ENCODE data around the gene SLC4A2. TPM values are rescaled to one million over a fixed set of nuclear protein-coding genes. Genes with fewer than 3 reads are reported as not detected.

Gene SLC4A2
- polyA plus RNA-seq, 2 donors = 35.7 to 45.5 TPM

- Histone ChIP-seq H3K27me3 (ENCODE audit: control insufficient read depth in 1 of 2, insufficient read depth in 2 of 2, low read length in 2 of 2) (no peaks in the 10 kb centered on the region), H3K4me3 (ENCODE audit: low read depth in 1 of 2, low read length in 2 of 2) (no peak overlapping the region), H3K36me3 (ENCODE audit: control insufficient read depth in 2 of 2, insufficient read depth in 2 of 2, low read length in 1 of 2) (no peaks in the 10 kb centered on the region), H3K27ac (ENCODE audit: low read depth in 2 of 2, low read length in 1 of 2) (peak overlapping the region; percentile 75 to 84), H3K9me3 (ENCODE audit: control insufficient read depth in 2 of 2, insufficient read depth in 1 of 2, low read depth in 1 of 2, low read length in 1 of 2) (no peaks in the 10 kb centered on the region), H3K4me1 (ENCODE audit: control insufficient read depth in 2 of 2, insufficient read depth in 2 of 2, low read length in 1 of 2) (peaks cover 10 to 15% of the 10 kb centered on the region in 2 donors)
- 72 to 76% methylated on average over 20 to 22 of the region's 22 CpGs for WGBS, 2 donors
Observed at GRCh38 chr7:151089893-151090730, 30.7 kb downstream of the SLC4A2 start.

GRCh38 chr7:151091003-151091402 lies 31.6 kb downstream of the SLC4A2 start:
- Histone ChIP-seq H3K9me3 (ENCODE audit: control insufficient read depth in 2 of 2, insufficient read depth in 1 of 2, low read depth in 1 of 2, low read length in 1 of 2) (no peaks in the 10 kb centered on the region), H3K36me3 (ENCODE audit: control insufficient read depth in 2 of 2, insufficient read depth in 2 of 2, low read length in 1 of 2) (no peaks in the 10 kb centered on the region), H3K4me3 (ENCODE audit: low read depth in 1 of 2, low read length in 2 of 2) (no peak overlapping the region), H3K27me3 (ENCODE audit: control insufficient read depth in 1 of 2, insufficient read depth in 2 of 2, low read length in 2 of 2) (no peaks in the 10 kb centered on the region), H3K4me1 (ENCODE audit: control insufficient read depth in 2 of 2, insufficient read depth in 2 of 2, low read length in 1 of 2) (peaks cover 10 to 17% of the 10 kb centered on the region in 2 donors), H3K27ac (ENCODE audit: low read depth in 2 of 2, low read length in 1 of 2) (no peak overlapping the region)
- 86 to 88% methylated on average over 7 of the region's 7 CpGs for WGBS, 2 donors

- no peaks in the 10 kb centered on the region for H3K9me3 ChIP-seq (ENCODE audit: control insufficient read depth in 2 of 2, insufficient read depth in 1 of 2, low read depth in 1 of 2, low read length in 1 of 2)
- H3K27ac ChIP-seq (ENCODE audit: low read depth in 2 of 2, low read length in 1 of 2) = no peak overlapping the region
- no peaks in the 10 kb centered on the region for H3K36me3 ChIP-seq (ENCODE audit: control insufficient read depth in 2 of 2, insufficient read depth in 2 of 2, low read length in 1 of 2)
- no peaks in the 10 kb centered on the region for H3K27me3 ChIP-seq (ENCODE audit: control insufficient read depth in 1 of 2, insufficient read depth in 2 of 2, low read length in 2 of 2)
- H3K4me1 ChIP-seq (ENCODE audit: control insufficient read depth in 2 of 2, insufficient read depth in 2 of 2, low read length in 1 of 2) = peaks cover 10 to 18% of the 10 kb centered on the region in 2 donors
- no peak overlapping the region for H3K4me3 ChIP-seq (ENCODE audit: low read depth in 1 of 2, low read length in 2 of 2)
- 53 to 60% methylated on average over 6 of the region's 6 CpGs for WGBS, 2 donors
Observed at GRCh38 chr7:151091431-151091830, 32.0 kb downstream of the SLC4A2 start.

GRCh38 chr7:151091988-151092387 lies 32.6 kb downstream of the SLC4A2 start:
- Histone ChIP-seq H3K27me3 (ENCODE audit: control insufficient read depth in 1 of 2, insufficient read depth in 2 of 2, low read length in 2 of 2) (no peaks in the 10 kb centered on the region), H3K9me3 (ENCODE audit: control insufficient read depth in 2 of 2, insufficient read depth in 1 of 2, low read depth in 1 of 2, low read length in 1 of 2) (no peaks in the 10 kb centered on the region), H3K27ac (ENCODE audit: low read depth in 2 of 2, low read length in 1 of 2) (no peak overlapping the region), H3K36me3 (ENCODE audit: control insufficient read depth in 2 of 2, insufficient read depth in 2 of 2, low read length in 1 of 2) (no peaks in the 10 kb centered on the region), H3K4me3 (ENCODE audit: low read depth in 1 of 2, low read length in 2 of 2) (no peak overlapping the region), H3K4me1 (ENCODE audit: control insufficient read depth in 2 of 2, insufficient read depth in 2 of 2, low read length in 1 of 2) (peaks cover 10 to 18% of the 10 kb centered on the region in 2 donors)
- WGBS, 2 donors = 86 to 88% methylated on average over 14 of the region's 14 CpGs

GRCh38 chr7:151093748-151094147 lies 34.4 kb downstream of the SLC4A2 start:
- H3K27me3 ChIP-seq (ENCODE audit: control insufficient read depth in 1 of 2, insufficient read depth in 2 of 2, low read length in 2 of 2) = no peaks in the 10 kb centered on the region
- no peak overlapping the region for H3K27ac ChIP-seq (ENCODE audit: low read depth in 2 of 2, low read length in 1 of 2)
- peaks cover 5 to 12% of the 10 kb centered on the region in 2 donors for H3K4me1 ChIP-seq (ENCODE audit: control insufficient read depth in 2 of 2, insufficient read depth in 2 of 2, low read length in 1 of 2)
- no peaks in the 10 kb centered on the region for H3K36me3 ChIP-seq (ENCODE audit: control insufficient read depth in 2 of 2, insufficient read depth in 2 of 2, low read length in 1 of 2)
- no peak overlapping the region for H3K4me3 ChIP-seq (ENCODE audit: low read depth in 1 of 2, low read length in 2 of 2)
- WGBS, 2 donors = 93 to 94% methylated on average over 6 of the region's 6 CpGs
- no peaks in the 10 kb centered on the region for H3K9me3 ChIP-seq (ENCODE audit: control insufficient read depth in 2 of 2, insufficient read depth in 1 of 2, low read depth in 1 of 2, low read length in 1 of 2)

- H3K27me3 ChIP-seq (ENCODE audit: control insufficient read depth in 1 of 2, insufficient read depth in 2 of 2, low read length in 2 of 2) = no peaks in the 10 kb centered on the region
- H3K27ac ChIP-seq (ENCODE audit: low read depth in 2 of 2, low read length in 1 of 2) = no peak overlapping the region
- H3K9me3 ChIP-seq (ENCODE audit: control insufficient read depth in 2 of 2, insufficient read depth in 1 of 2, low read depth in 1 of 2, low read length in 1 of 2) = no peaks in the 10 kb centered on the region
- 87 to 89% methylated on average over 5 of the region's 5 CpGs for WGBS, 2 donors
- no peaks in the 10 kb centered on the region for H3K36me3 ChIP-seq (ENCODE audit: control insufficient read depth in 2 of 2, insufficient read depth in 2 of 2, low read length in 1 of 2)
- H3K4me1 ChIP-seq (ENCODE audit: control insufficient read depth in 2 of 2, insufficient read depth in 2 of 2, low read length in 1 of 2) = peaks cover 5% of the 10 kb centered on the region in 2 donors
- no peak overlapping the region for H3K4me3 ChIP-seq (ENCODE audit: low read depth in 1 of 2, low read length in 2 of 2)
Observed at GRCh38 chr7:151094675-151095074, 35.3 kb downstream of the SLC4A2 start.

- WGBS, 2 donors = 57 to 58% methylated on average over 10 of the region's 10 CpGs
- Histone ChIP-seq H3K4me1 (ENCODE audit: control insufficient read depth in 2 of 2, insufficient read depth in 2 of 2, low read length in 1 of 2) (peaks cover 5% of the 10 kb centered on the region in 2 donors), H3K36me3 (ENCODE audit: control insufficient read depth in 2 of 2, insufficient read depth in 2 of 2, low read length in 1 of 2) (no peaks in the 10 kb centered on the region), H3K9me3 (ENCODE audit: control insufficient read depth in 2 of 2, insufficient read depth in 1 of 2, low read depth in 1 of 2, low read length in 1 of 2) (no peaks in the 10 kb centered on the region), H3K27ac (ENCODE audit: low read depth in 2 of 2, low read length in 1 of 2) (no peak overlapping the region), H3K4me3 (ENCODE audit: low read depth in 1 of 2, low read length in 2 of 2) (no peak overlapping the region), H3K27me3 (ENCODE audit: control insufficient read depth in 1 of 2, insufficient read depth in 2 of 2, low read length in 2 of 2) (no peaks in the 10 kb centered on the region)
Observed at GRCh38 chr7:151095123-151095797, 35.9 kb downstream of the SLC4A2 start.

GRCh38 chr7:151095828-151096475 lies 36.6 kb downstream of the SLC4A2 start:
- Histone ChIP-seq H3K27ac (ENCODE audit: low read depth in 2 of 2, low read length in 1 of 2) (no peak overlapping the region), H3K4me1 (ENCODE audit: control insufficient read depth in 2 of 2, insufficient read depth in 2 of 2, low read length in 1 of 2) (peaks cover 4 to 5% of the 10 kb centered on the region in 2 donors), H3K36me3 (ENCODE audit: control insufficient read depth in 2 of 2, insufficient read depth in 2 of 2, low read length in 1 of 2) (no peaks in the 10 kb centered on the region), H3K27me3 (ENCODE audit: control insufficient read depth in 1 of 2, insufficient read depth in 2 of 2, low read length in 2 of 2) (no peaks in the 10 kb centered on the region), H3K9me3 (ENCODE audit: control insufficient read depth in 2 of 2, insufficient read depth in 1 of 2, low read depth in 1 of 2, low read length in 1 of 2) (no peaks in the 10 kb centered on the region), H3K4me3 (ENCODE audit: low read depth in 1 of 2, low read length in 2 of 2) (no peak overlapping the region)
- 80 to 82% methylated on average over 17 of the region's 17 CpGs for WGBS, 2 donors

GRCh38 chr7:151099486-151100211 lies 40.3 kb downstream of the SLC4A2 start:
- no peak overlapping the region for H3K4me3 ChIP-seq (ENCODE audit: low read depth in 1 of 2, low read length in 2 of 2)
- H3K4me1 ChIP-seq (ENCODE audit: control insufficient read depth in 2 of 2, insufficient read depth in 2 of 2, low read length in 1 of 2) = peaks cover 2 to 5% of the 10 kb centered on the region in 2 donors
- 71 to 76% methylated on average over 20 of the region's 20 CpGs for WGBS, 2 donors
- H3K9me3 ChIP-seq (ENCODE audit: control insufficient read depth in 2 of 2, insufficient read depth in 1 of 2, low read depth in 1 of 2, low read length in 1 of 2) = no peaks in the 10 kb centered on the region
- H3K27me3 ChIP-seq (ENCODE audit: control insufficient read depth in 1 of 2, insufficient read depth in 2 of 2, low read length in 2 of 2) = no peaks in the 10 kb centered on the region
- no peak overlapping the region for H3K27ac ChIP-seq (ENCODE audit: low read depth in 2 of 2, low read length in 1 of 2)
- H3K36me3 ChIP-seq (ENCODE audit: control insufficient read depth in 2 of 2, insufficient read depth in 2 of 2, low read length in 1 of 2) = peaks cover 0 to 2% of the 10 kb centered on the region in 2 donors
